B cell (primary cell): ENCODE results near the gene SLC13A1. TPM values are rescaled to one million over a fixed set of nuclear protein-coding genes. Genes with fewer than 3 reads are reported as not detected.

Experiments used
- ATAC-seq: fragments of 200-7000 bp; cut with Tn5 transposase; one replicate; pipeline ENCODE4 v1.10.0; 2021; ENCODE audit warnings: low read depth, mild to moderate bottlenecking, moderate number of reproducible peaks, moderate library complexity
- CTCF ChIA-PET: fragments of 350-600 bp; sonication (Branson Sonifier 250); formaldehyde crosslinking; loops from one replicate; lab custom pipeline; 2021; ENCODE audit warnings: antibody characterized with exemption, inconsistent platforms; lab: Charles Lee
- POLR2A ChIA-PET: fragments of 350-600 bp; sonication (Branson Sonifier 250); formaldehyde crosslinking; loops from one replicate; lab custom pipeline; 2021; ENCODE audit warnings: antibody characterized with exemption; lab: Charles Lee
- DNase-seq: peaks from one replicate; pipeline ENCODE4 v3.0.0; 2013
- H2AFZ ChIP-seq: 2 replicates; pipeline ENCODE4 v1.6.1; 2012; ENCODE audit warnings: mild to moderate bottlenecking, low read depth, low read length; ENCODE audit not compliant: insufficient read depth, poor library complexity, severe bottlenecking
- H3K27ac ChIP-seq, 2 donors: 1 replicate in 1 of 2; 2 replicates in 1 of 2; pipeline ENCODE4 v1.5.1; 2012 to 2013; ENCODE audit warnings: low read length in 2 of 2, mild to moderate bottlenecking in 2 of 2, moderate library complexity in 1 of 2
- H3K27me3 ChIP-seq, 4 experiments: fragments of 200-600 bp in 1 of 4; sonication (generic) in 1 of 4; replicated peaks in 1 of 4; 1 replicate in 2 of 4; 2 replicates in 2 of 4; pipeline versions ENCODE4 v1.6.1 to v1.7.0; 2013 to 2016; ENCODE audit warnings: low read length in 3 of 4, mild to moderate bottlenecking in 2 of 4, mixed read lengths in 1 of 4, moderate library complexity in 1 of 4; ENCODE audit not compliant: insufficient read depth in 4 of 4, control insufficient read depth in 3 of 4; ENCODE audit errors: control extremely low read depth in 1 of 4
- H3K36me3 ChIP-seq, 2 experiments: replicated peaks in 1 of 2; 1 replicate in 1 of 2; 2 replicates in 1 of 2; pipeline versions ENCODE4 v1.6.1 to v1.7.1; 2013; ENCODE audit warnings: low read length in 1 of 2; ENCODE audit not compliant: insufficient read depth in 2 of 2, control insufficient read depth in 1 of 2; ENCODE audit errors: control extremely low read depth in 1 of 2, extremely low read depth in 1 of 2
- H3K4me1 ChIP-seq, 2 donors: fragments of 200-600 bp in 1 of 2; sonication (generic) in 1 of 2; 1 replicate in 1 of 2; 2 replicates in 1 of 2; pipeline versions ENCODE4 v1.5.1 to v1.6.1; 2013 to 2017; ENCODE audit warnings: low read length in 2 of 2; ENCODE audit not compliant: control insufficient read depth in 2 of 2, insufficient read depth in 2 of 2
- H3K4me2 ChIP-seq: replicated peaks from 2 replicates; pipeline ENCODE3; 2012; ENCODE audit warnings: mild to moderate bottlenecking, low read depth, low read length; ENCODE audit not compliant: poor library complexity, severe bottlenecking
- H3K4me3 ChIP-seq, 5 experiments: fragments of 200-600 bp in 1 of 5; sonication (generic) in 1 of 5; 1 replicate in 3 of 5; 2 replicates in 2 of 5; pipeline versions ENCODE4 v1.5.1 to v1.7.0; 2011 to 2016; ENCODE audit warnings: low read length in 4 of 5, mild to moderate bottlenecking in 4 of 5, low read depth in 2 of 5, control low read depth in 1 of 5, moderate library complexity in 1 of 5; ENCODE audit not compliant: insufficient read depth in 1 of 5; ENCODE audit errors: control extremely low read depth in 1 of 5, extremely low read depth in 1 of 5
- H3K79me2 ChIP-seq: fragments of 200-600 bp; sonication (generic); one replicate; pipeline ENCODE4 v1.6.0; 2016; ENCODE audit warnings: low read length; ENCODE audit not compliant: control insufficient read depth, insufficient read depth
- H3K9ac ChIP-seq: fragments of 200-600 bp; sonication (generic); 2 replicates; pipeline ENCODE4 v1.6.1; 2017; ENCODE audit warnings: mild to moderate bottlenecking, low read length, moderate library complexity
- H3K9me3 ChIP-seq, 3 donors: one replicate each; pipeline versions ENCODE4 v1.6.1 to v1.7.1; 2013; ENCODE audit warnings: low read length in 2 of 3; ENCODE audit not compliant: control insufficient read depth in 2 of 3, insufficient read depth in 1 of 3; ENCODE audit errors: control extremely low read depth in 1 of 3
- H4K20me1 ChIP-seq: 2 replicates; pipeline ENCODE4 v1.6.0; 2012; ENCODE audit warnings: mild to moderate bottlenecking, low read length; ENCODE audit not compliant: insufficient read depth, control insufficient read depth, poor library complexity, severe bottlenecking
- H3K27ac Mint-ChIP-seq: one replicate; pipeline ENCODE4 v1.8.0; 2021; ENCODE audit warnings: mixed read lengths
- H3K27me3 Mint-ChIP-seq: one replicate; pipeline ENCODE4 v1.8.0; 2021; ENCODE audit warnings: mixed read lengths
- H3K4me1 Mint-ChIP-seq: one replicate; pipeline ENCODE4 v1.8.0; 2021; ENCODE audit warnings: mixed read lengths
- H3K4me3 Mint-ChIP-seq: one replicate; pipeline ENCODE4 v1.8.0; 2021; ENCODE audit warnings: mixed read lengths
- H3K9me3 Mint-ChIP-seq: one replicate; pipeline ENCODE4 v1.8.0; 2022; ENCODE audit warnings: mixed read lengths; ENCODE audit not compliant: insufficient read depth
- CTCF ChIP-seq: fragments of 200-600 bp; IDR thresholded peaks from one replicate; pipeline ENCODE4 v1.8.0; 2022; ENCODE audit warnings: antibody characterized with exemption, mild to moderate bottlenecking
- EZH2 ChIP-seq: IDR thresholded peaks from 2 replicates; pipeline ENCODE4 v1.6.1; 2012; ENCODE audit warnings: borderline replicate concordance, low read depth, mild to moderate bottlenecking, moderate library complexity, low read length; ENCODE audit not compliant: insufficient read depth, poor library complexity, severe bottlenecking
- WGBS: methylation state at CpG from one replicate; pipeline ENCODE4 v1.1.5; 2013; ENCODE audit warnings: missing lambda C conversion rate; ENCODE audit not compliant: insufficient coverage; 5-methylcytosine and 5-hydroxymethylcytosine counted together
- intact Hi-C: fragments of 100-400 bp; cut with micrococcal nuclease; formaldehyde crosslinking; loops from one replicate; pipeline ENCODE4 v1.10.0; 2022
- polyA plus RNA-seq: library from polyadenylated mRNA; depleted of rRNA; stranded (reverse); fragments of >200 nt; gene quantifications from 2 replicates; pipeline ENCODE4 v1.2.3, GENCODE V29; 2012
- total RNA-seq, 2 donors: library from RNA; stranded (reverse); fragments of 120-200 nt in 1 of 2; gene quantifications; 1 replicate in 1 of 2; 2 replicates in 1 of 2; pipeline versions ENCODE4 v1.2.3 to v1.2.4, GENCODE V29; 2013 to 2022

SLC13A1 gene
- total and polyA plus RNA-seq, 2 donors (not counting 1 experiment from before 2014, with no cell fraction given), result not detected

- Histone ChIP-seq H3K27ac (no peak overlapping the region), H4K20me1 (no peaks in the 10 kb centered on the region), H3K4me2 (no peak overlapping the region), H3K36me3 (no peaks in the 10 kb centered on the region), H3K4me1 (no peaks in the 10 kb centered on the region), H2AFZ (no peak overlapping the region), H3K9me3 (peaks cover 0 to 3% (median 0%) of the 10 kb centered on the region in 3 donors), H3K79me2 (no peaks in the 10 kb centered on the region), H3K27me3 (no peaks in the 10 kb centered on the region), H3K4me3 (no peak overlapping the region), H3K9ac (no peak overlapping the region)
- CTCF ChIA-PET, result interaction anchor here (1.0 kb wide), 1 partner anchor 11 kb away, joined by 4 read pairs; no protein-coding TSS in a partner anchor
- WGBS, result 14% methylated on average over 1 of the region's 3 CpGs
- Mint-ChIP-seq H3K4me1 (no peaks in the 10 kb centered on the region), H3K9me3 (no peaks in the 10 kb centered on the region), H3K27ac (no peak overlapping the region), H3K27me3 (no peaks in the 10 kb centered on the region), H3K4me3 (no peak overlapping the region)
- TF ChIP-seq CTCF, result no peak
- no peak for TF ChIP-seq EZH2
- POLR2A ChIA-PET, result no interaction called here
- DNase-seq (no peak), ATAC-seq (no peak)
- intact Hi-C loops, result no loop called here
These were observed 56.3 kb downstream of the SLC13A1 start for GRCh38 chr7:123143252-123144006.

- no peaks in the 10 kb centered on the region for H3K4me1 Mint-ChIP-seq
- no peaks in the 10 kb centered on the region for H3K36me3 ChIP-seq
- H3K9me3 Mint-ChIP-seq, result no peaks in the 10 kb centered on the region
- no peak for ATAC-seq
- ChIA-PET POLR2A (no interaction called here), CTCF (no interaction called here)
- H3K27ac Mint-ChIP-seq, result no peak overlapping the region
- H2AFZ ChIP-seq, result no peak overlapping the region
- no peaks in the 10 kb centered on the region for H4K20me1 ChIP-seq
- H3K79me2 ChIP-seq, result no peaks in the 10 kb centered on the region
- DNase-seq, result no peak
- H3K4me2 ChIP-seq, result no peak overlapping the region
- intact Hi-C loops, result no loop called here
- H3K9ac ChIP-seq, result no peak overlapping the region
- no peak overlapping the region for H3K4me3 Mint-ChIP-seq
- no peak overlapping the region for H3K4me3 ChIP-seq
- peaks cover 0 to 3% (median 0%) of the 10 kb centered on the region in 3 donors for H3K9me3 ChIP-seq
- no peaks in the 10 kb centered on the region for H3K4me1 ChIP-seq
- H3K27ac ChIP-seq, result no peak overlapping the region
- H3K27me3 ChIP-seq, result no peaks in the 10 kb centered on the region
- no peaks in the 10 kb centered on the region for H3K27me3 Mint-ChIP-seq
- TF ChIP-seq CTCF (no peak), EZH2 (no peak)
These were observed 59.2 kb downstream of the SLC13A1 start for GRCh38 chr7:123140561-123140960.
